ENCODE results near the gene SEPTIN12.
A peak's percentile ranks its signal among the peaks of the same experiment; 100 is the strongest.

SEPTIN12 gene

GRCh38 chr16:4766875-4767628, 21.1 kb downstream of the SEPTIN12 start, which contains the start of gene ZNF500:
TSS of gene ZNF500 (minus strand) at chr16:4767162. CDS start at chr16:4765978, 1,184 bp downstream.
- no peak for FAIRE-seq
- TF ChIP-seq, protein P1, sequence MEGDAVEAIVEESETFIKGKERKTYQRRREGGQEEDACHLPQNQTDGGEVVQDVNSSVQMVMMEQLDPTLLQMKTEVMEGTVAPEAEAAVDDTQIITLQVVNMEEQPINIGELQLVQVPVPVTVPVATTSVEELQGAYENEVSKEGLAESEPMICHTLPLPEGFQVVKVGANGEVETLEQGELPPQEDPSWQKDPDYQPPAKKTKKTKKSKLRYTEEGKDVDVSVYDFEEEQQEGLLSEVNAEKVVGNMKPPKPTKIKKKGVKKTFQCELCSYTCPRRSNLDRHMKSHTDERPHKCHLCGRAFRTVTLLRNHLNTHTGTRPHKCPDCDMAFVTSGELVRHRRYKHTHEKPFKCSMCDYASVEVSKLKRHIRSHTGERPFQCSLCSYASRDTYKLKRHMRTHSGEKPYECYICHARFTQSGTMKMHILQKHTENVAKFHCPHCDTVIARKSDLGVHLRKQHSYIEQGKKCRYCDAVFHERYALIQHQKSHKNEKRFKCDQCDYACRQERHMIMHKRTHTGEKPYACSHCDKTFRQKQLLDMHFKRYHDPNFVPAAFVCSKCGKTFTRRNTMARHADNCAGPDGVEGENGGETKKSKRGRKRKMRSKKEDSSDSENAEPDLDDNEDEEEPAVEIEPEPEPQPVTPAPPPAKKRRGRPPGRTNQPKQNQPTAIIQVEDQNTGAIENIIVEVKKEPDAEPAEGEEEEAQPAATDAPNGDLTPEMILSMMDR (IDR thresholded peaks at IDR 0.05; ENCODE audit: insufficient read depth, missing control alignments) = no peak
- peak; percentile 86 for DNase-seq (ENCODE audit: insufficient read length, low spot score)

DNA sequence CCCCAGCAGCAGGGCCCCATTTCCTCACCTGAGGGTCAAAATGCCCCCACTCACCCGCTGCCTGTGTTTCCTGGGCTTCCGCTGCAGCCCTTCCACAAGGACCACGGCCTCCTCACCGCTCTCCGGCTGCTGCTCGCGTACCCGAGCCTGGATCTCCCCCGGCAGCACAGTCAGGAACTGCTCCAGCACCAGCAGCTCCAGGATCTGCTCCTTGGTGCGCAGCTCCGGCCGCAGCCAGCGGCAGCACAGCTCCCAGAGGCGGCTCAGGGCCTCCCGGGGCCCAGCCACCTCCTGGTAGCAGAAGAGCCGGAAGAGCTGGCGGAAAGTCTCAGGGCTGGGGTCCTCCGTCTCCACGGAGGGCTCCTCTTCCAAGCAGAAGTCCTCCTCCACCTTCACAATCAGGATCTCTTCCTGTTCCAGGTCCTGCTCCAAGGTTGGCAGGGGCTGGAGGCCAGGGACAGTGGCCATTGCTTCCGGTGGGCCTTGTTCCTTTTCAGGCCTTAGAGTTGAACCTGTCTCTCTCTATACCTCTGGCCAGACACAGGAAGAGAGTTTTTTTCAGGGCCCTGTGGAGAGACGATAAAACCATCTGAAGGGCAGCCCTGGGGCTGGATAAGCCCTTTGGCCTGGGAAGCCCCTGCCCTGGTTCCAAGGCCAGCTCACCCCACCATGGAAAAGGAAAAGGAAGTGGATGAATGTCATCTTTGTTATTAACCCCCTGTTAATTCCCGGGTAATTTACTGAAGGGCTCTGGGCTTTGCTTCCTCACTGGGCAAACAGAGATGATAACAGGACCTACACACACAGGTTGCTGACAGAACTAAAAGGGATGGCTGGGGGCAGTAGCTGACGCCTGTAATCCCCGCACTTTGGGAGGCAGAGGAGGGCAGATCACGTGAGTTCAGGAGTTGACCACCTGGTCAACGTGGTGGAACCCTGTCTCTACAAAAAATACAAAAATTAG, 22.4 kb downstream of the SEPTIN12 start:
- TF ChIP-seq, protein P1 (IDR thresholded peaks at IDR 0.05; ENCODE audit: insufficient read depth, missing control alignments) = no peak
- no peak for FAIRE-seq
- no peak for DNase-seq (ENCODE audit: insufficient read length, low spot score)

DNA sequence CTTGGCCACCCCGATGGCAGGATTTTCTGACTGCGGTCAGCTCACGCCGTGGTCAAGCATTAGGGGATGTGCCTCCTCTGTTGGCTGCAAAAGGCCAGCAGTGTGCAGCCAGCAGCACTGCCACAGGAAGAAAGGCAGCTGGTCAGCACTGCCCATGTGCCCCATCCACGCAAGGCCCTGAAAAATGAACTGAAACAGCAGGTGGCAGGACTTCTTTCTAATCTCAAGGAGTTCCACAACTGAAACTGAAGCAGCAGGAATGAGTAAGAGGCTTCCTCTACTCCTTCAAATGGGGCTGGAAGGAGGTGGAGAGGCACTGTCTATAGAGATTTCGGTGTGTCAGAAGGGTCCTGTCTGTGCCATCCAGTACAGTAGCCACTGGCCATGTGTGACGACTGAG, 24.4 kb downstream of the SEPTIN12 start:
- DNase-seq (ENCODE audit: insufficient read length, low spot score) = no peak
- no peak for FAIRE-seq
- TF ChIP-seq, protein P1 (IDR thresholded peaks at IDR 0.05; ENCODE audit: insufficient read depth, missing control alignments) = no peak

DNA sequence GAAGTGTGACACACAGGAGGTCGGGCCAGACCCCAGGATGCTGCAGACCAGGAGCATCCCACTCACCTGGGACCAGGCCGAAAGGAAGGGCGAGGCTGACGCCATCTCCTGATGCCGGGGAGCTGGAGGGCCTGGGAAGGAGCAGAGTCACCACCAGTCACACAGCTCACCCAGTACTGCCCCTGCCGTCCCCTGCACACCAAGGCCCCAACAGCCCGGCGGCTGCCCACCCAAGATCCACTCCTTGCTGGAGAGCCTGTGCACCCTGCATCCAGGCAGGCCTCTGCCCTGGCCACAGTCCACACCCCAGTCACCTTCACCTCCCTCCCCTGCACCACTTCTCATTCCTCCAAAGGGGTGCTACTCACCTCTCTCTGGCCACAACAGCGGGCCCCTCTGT, 25.9 kb downstream of the SEPTIN12 start:
- DNase-seq (ENCODE audit: insufficient read length, low spot score) (no peak), FAIRE-seq (no peak)
- TF ChIP-seq, protein P1 (IDR thresholded peaks at IDR 0.05; ENCODE audit: insufficient read depth, missing control alignments) = no peak

GRCh38 chr16:4760221-4760910, 27.8 kb downstream of the SEPTIN12 start:
- TF ChIP-seq, protein P1 (IDR thresholded peaks at IDR 0.05; ENCODE audit: insufficient read depth, missing control alignments) = no peak
- DNase-seq (ENCODE audit: insufficient read length, low spot score) = no peak
- no peak for FAIRE-seq

DNA sequence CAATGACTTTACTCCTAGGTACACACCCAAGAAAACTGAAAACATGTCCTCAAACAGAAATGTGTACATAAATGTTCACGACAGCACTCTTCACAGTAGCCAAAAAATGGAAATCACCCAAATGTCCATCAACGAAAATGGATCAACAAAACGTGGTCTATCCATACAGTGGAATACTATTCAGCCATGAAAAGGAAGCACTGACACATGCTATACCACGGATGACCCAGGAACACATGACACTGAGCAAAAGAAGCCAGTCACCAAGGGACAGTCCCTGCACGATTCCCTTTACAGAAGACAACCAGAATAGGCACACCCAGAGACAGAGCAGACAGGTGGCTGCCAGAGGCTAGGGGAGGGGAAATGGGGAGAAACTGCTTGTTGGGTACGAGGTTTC, 32.5 kb downstream of the SEPTIN12 start:
- DNase-seq (ENCODE audit: insufficient read length, low spot score) (no peak), FAIRE-seq (no peak)
- TF ChIP-seq, protein P1 (IDR thresholded peaks at IDR 0.05; ENCODE audit: insufficient read depth, missing control alignments) = no peak

Data from D721Med (cell line).